ENCODE results near the gene NCOR1. TPM values are rescaled to one million over a fixed set of nuclear protein-coding genes. Genes with fewer than 3 reads are reported as not detected.

The NCOR1 gene
- polyA plus RNA-seq, 3 donors, result 23.2 to 47.0 (median 37.9) TPM

DNA sequence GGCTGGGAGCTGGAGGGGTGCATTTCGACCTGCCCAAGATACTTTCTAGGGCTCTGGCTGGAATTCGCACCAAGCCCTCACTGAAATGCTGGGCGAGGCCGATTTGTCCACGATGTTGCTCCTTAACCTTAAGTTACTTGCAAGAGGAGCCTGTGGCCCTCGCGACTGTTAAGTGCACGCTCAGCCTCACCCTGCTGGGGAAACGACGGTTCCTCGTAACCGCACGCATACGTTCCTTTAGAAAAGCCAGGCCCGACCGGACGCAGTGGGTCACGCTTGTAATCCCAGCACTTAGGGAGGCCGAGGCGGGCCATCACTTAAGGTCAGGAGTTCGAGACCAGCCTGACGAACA, 607 bp upstream of the NCOR1 start:
- Histone ChIP-seq H3K27ac (ENCODE audit: low read depth in 1 of 2, low read length in 2 of 2) (peak overlapping the region; percentile 83 to 89), H3K27me3 (ENCODE audit: control insufficient read depth in 2 of 2, insufficient read depth in 2 of 2, low read length in 2 of 2) (no peaks in the 10 kb centered on the region), H3K79me2 (ENCODE audit: insufficient read depth, low read length) (peaks cover 84% of the 10 kb centered on the region), H3K9ac (ENCODE audit: insufficient read depth, low read length, poor library complexity, severe bottlenecking) (peak overlapping the region; percentile 97), H2AFZ (ENCODE audit: insufficient read depth, low read depth, low read length, poor library complexity, severe bottlenecking) (peak overlapping the region; percentile 97), H3K9me3 (replicated peaks in 1 of 2; ENCODE audit: control insufficient read depth in 1 of 2, insufficient read depth in 1 of 2, low read length in 2 of 2) (no peaks in the 10 kb centered on the region), H3K36me3 (replicated peaks in 1 of 2; ENCODE audit: control insufficient read depth in 1 of 2, insufficient read depth in 2 of 2, low read length in 2 of 2) (no peaks in the 10 kb centered on the region), H3K4me3 (replicated peaks in 1 of 3; ENCODE audit: low read depth in 2 of 3, low read length in 3 of 3) (peak overlapping the region; percentile 64 to 89 (median 68)), H3K4me2 (replicated peaks; ENCODE audit: extremely low read depth, low read length, poor library complexity, severe bottlenecking) (peak overlapping the region; percentile 88), H3K4me1 (ENCODE audit: control insufficient read depth in 1 of 2, insufficient read depth in 2 of 2, low read length in 2 of 2) (peaks cover 31 to 46% of the 10 kb centered on the region in 2 donors), H4K20me1 (ENCODE audit: insufficient read depth, low read length) (peaks cover 40% of the 10 kb centered on the region)
- H3K4me3 Mint-ChIP-seq, result peak overlapping the region; percentile 72 to 94
- H3K36me3 Mint-ChIP-seq, result peaks cover 0 to 5% of the 10 kb centered on the region in 2 donors
- H3K27ac Mint-ChIP-seq, result peak overlapping the region; percentile 81 to 97 (median 89)
- no peaks in the 10 kb centered on the region for H3K27me3 Mint-ChIP-seq (ENCODE audit: low read depth in 3 of 3)
- H3K4me1 Mint-ChIP-seq, result peaks cover 38% of the 10 kb centered on the region
- DNase-seq, result peak; percentile 11 to 42 (median 15)
- TF ChIP-seq, protein P1, sequence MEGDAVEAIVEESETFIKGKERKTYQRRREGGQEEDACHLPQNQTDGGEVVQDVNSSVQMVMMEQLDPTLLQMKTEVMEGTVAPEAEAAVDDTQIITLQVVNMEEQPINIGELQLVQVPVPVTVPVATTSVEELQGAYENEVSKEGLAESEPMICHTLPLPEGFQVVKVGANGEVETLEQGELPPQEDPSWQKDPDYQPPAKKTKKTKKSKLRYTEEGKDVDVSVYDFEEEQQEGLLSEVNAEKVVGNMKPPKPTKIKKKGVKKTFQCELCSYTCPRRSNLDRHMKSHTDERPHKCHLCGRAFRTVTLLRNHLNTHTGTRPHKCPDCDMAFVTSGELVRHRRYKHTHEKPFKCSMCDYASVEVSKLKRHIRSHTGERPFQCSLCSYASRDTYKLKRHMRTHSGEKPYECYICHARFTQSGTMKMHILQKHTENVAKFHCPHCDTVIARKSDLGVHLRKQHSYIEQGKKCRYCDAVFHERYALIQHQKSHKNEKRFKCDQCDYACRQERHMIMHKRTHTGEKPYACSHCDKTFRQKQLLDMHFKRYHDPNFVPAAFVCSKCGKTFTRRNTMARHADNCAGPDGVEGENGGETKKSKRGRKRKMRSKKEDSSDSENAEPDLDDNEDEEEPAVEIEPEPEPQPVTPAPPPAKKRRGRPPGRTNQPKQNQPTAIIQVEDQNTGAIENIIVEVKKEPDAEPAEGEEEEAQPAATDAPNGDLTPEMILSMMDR (IDR thresholded peaks at IDR 0.05), result no peak
- H3K9me3 Mint-ChIP-seq, result no peaks in the 10 kb centered on the region
- 38% methylated on average over 21 of the region's 22 CpGs for WGBS (ENCODE audit: insufficient coverage)
- intact Hi-C loops (cut with micrococcal nuclease), result loop anchor here in 1 of 2 donors (10.0 kb wide), 1 partner anchor 169 kb away; the partner anchor contains the start of gene UBB

DNA sequence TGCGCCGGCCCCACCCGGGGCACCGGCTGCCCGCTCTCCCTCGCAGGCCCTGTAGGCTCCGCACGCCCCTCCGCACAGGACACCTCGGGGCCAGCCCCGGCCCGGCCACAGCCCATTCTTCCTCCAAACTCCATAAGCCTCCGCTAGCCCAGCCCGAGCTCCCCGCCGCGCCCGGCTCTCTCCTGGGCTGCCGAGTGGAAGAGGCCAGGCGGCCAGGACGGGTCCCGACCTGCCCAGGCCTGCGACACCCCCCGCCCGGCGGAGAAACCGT, 397 bp downstream of the NCOR1 start:
- Mint-ChIP-seq H3K27ac (peak overlapping the region; percentile 10 to 90 (median 76)), H3K36me3 (peaks cover 0 to 5% of the 10 kb centered on the region in 2 donors), H3K4me1 (peaks cover 40% of the 10 kb centered on the region), H3K4me3 (peak overlapping the region; percentile 94 to 97), H3K9me3 (no peaks in the 10 kb centered on the region), H3K27me3 (ENCODE audit: low read depth in 3 of 3) (no peaks in the 10 kb centered on the region)
- peaks cover 31 to 46% of the 10 kb centered on the region in 2 donors for H3K4me1 ChIP-seq (ENCODE audit: control insufficient read depth in 1 of 2, insufficient read depth in 2 of 2, low read length in 2 of 2)
- DNase-seq, result peak; percentile 4 to 32 (median 13)
- intact Hi-C loops (cut with micrococcal nuclease), result loop anchor here in 1 of 2 donors (10.0 kb wide), 1 partner anchor 170 kb away; the partner anchor contains the start of gene UBB
- H2AFZ ChIP-seq (ENCODE audit: insufficient read depth, low read depth, low read length, poor library complexity, severe bottlenecking), result peak overlapping the region; percentile 97
- WGBS (ENCODE audit: insufficient coverage), result 0% methylated on average over 25 of the region's 27 CpGs
- H4K20me1 ChIP-seq (ENCODE audit: insufficient read depth, low read length), result peaks cover 50% of the 10 kb centered on the region
- no peaks in the 10 kb centered on the region for H3K36me3 ChIP-seq (replicated peaks in 1 of 2; ENCODE audit: control insufficient read depth in 1 of 2, insufficient read depth in 2 of 2, low read length in 2 of 2)
- TF ChIP-seq, protein P1 (IDR thresholded peaks at IDR 0.05), result no peak
- H3K79me2 ChIP-seq (ENCODE audit: insufficient read depth, low read length), result peaks cover 88% of the 10 kb centered on the region
- H3K27ac ChIP-seq (ENCODE audit: low read depth in 1 of 2, low read length in 2 of 2), result peak overlapping the region; percentile 83 to 89
- peak overlapping the region; percentile 64 to 89 (median 68) for H3K4me3 ChIP-seq (replicated peaks in 1 of 3; ENCODE audit: low read depth in 2 of 3, low read length in 3 of 3)
- no peaks in the 10 kb centered on the region for H3K27me3 ChIP-seq (ENCODE audit: control insufficient read depth in 2 of 2, insufficient read depth in 2 of 2, low read length in 2 of 2)
- H3K4me2 ChIP-seq (replicated peaks; ENCODE audit: extremely low read depth, low read length, poor library complexity, severe bottlenecking), result peak overlapping the region; percentile 88
- H3K9ac ChIP-seq (ENCODE audit: insufficient read depth, low read length, poor library complexity, severe bottlenecking), result peak overlapping the region; percentile 97
- H3K9me3 ChIP-seq (replicated peaks in 1 of 2; ENCODE audit: control insufficient read depth in 1 of 2, insufficient read depth in 1 of 2, low read length in 2 of 2), result no peaks in the 10 kb centered on the region

Measured in CD14-positive monocyte (primary cell).